AG20443 (cell line): Measurements from ENCODE around the gene TUBA4B.
"Not testable (repeated sequence)": the region's sequence is repeated elsewhere in the genome, so short reads cannot be mapped to it uniquely, and the experiment has no call there.

Experiments used
- DNase-seq: peaks from one replicate; pipeline ENCODE4 v3.0.0; 2012; ENCODE audit warnings: low spot score, mixed read lengths

The TUBA4B gene

DNA sequence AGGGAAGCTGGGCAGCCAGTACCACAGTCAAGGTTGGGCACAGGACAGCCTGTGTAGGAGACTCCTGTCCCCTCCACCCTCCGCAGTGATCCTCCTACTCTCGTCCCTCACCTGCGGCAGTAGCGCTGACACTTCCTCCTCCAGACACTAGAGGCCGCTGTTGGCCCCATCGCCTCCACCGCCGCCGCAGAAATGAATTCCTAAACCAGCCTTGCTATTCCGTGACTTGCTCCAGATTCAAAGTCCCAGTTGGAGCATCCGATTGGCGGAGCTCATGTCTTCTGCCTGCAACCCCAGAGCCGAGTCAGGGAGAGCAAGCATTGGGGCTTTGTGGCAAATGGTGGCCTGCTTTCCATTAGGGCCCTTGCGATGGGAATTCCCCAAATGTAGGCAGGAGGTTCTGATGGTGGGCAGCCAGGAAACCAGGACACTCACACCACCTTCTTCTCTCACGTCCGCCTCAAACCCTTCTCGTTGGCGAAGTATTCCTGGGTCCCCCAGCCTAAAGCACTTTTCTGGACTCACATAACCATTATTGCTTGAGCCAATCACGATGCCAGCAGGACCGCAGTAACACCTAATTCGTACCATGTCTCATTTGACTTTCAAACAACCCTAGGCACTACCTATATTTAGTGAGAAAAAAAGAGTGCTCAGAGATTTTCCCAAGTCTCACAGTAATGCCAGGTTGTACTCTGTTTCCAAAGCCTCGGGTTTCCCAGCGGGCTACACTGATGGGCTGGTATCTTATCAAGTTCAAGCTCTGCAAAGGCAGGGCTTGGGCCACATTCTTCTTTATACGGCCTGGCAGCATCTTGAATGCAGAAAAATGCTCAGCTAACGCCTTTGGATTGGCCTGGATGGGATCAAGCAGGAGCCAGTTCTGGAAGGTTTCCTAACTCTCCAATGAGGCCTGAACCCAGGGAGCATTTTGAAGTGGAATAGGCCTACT, 24.9 kb downstream of the TUBA4B start:
- peak; percentile 79 for DNase-seq

GRCh38 chr2:219278655-219279150, 25.7 kb downstream of the TUBA4B start:
- no peak for DNase-seq

DNA sequence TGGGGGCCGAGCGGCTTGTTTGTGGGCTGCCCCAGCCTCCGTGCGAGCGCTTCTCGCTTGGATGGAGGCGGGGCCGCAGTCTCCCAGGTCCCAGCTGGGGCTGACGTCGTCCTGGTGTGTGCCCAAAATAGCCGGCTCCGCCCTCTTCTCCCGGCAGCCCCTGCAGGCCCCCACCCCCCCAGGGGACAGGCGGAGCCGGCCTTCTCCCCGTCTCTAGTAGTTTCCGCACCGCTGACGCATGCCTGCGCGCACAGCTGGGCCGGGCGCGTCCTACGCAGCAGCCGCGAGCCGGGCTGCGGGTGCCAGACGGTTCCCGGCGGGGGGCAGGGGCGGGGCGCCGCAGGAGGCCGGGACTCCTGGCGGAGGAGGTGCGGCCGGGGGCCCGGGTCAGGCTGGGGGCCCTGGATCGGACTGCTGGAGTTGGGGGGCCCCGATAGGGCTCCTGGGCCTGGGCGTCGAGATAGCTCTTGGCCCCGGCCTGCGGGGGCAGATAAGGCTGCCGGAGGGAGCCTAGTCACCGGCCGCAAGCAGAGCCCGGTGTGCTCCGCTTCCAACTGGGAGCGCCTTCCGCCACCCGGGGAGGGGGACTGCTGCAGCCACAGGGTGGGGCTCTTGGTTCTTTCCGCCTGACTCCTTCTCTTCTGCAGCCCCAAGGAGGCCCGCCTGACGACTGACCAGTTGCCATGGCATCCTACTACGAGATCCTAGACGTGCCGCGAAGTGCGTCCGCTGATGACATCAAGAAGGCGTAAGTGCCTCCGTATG, 26.3 kb downstream of the TUBA4B start, which contains the start of gene DNAJB2:
Gene DNAJB2 (plus strand): TSS at position 216 of the 765 bp plus-strand sequence. CDS start 468 bp downstream, at position 684.
- DNase-seq: peak; percentile 99

DNA sequence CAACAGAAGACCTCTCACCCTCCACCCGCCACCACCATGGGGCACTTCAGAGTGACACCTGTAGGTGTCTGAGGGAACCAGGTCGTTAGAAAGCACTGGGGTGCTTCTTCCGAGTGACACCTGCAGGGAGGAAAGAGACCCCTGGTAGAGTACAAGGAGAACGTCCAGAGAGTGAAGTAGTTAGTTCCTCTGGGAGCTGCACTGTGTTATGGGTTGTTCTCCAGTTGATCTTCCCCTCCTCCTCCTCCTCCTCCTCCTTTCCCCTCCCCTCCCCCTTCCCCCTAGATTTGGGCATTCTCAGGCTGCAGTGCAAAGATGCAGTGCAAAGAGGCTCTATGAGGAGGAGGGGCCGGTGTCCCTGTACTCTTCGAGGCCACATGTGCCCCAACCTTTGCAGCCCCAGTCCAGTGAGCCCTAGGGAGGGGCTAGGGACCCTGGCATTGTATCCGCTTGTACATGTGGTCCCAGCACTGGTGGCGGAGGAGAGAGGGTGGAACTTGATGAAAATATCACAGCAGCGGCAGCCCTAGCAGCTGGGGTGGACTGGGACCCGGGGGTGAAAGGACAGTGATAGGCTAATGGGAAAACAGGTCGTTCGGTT, 27.0 kb downstream of the TUBA4B start:
- DNase-seq: no peak

DNA sequence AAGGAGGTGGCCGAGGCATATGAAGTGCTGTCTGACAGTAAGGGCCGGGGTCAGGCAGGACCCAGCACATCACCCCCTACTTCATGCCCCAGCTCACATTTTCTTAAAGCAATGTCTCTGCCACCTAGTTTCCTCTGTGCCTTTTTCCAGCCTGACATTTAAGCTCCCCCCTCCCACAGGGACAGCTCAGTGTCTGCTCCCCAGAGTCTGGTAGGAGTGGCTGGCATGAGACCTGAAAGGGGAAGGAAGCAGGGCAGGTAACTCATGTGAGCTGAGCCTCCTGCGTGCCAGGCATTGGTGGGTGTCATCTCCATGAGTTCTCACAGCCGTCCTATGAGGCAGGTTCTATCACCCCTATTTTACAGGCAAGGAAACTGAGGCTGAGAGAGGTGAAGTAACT, 27.6 kb downstream of the TUBA4B start:
- DNase-seq: no peak

GRCh38 chr2:219281588-219281987, 28.5 kb downstream of the TUBA4B start:
- DNase-seq: no peak

DNA sequence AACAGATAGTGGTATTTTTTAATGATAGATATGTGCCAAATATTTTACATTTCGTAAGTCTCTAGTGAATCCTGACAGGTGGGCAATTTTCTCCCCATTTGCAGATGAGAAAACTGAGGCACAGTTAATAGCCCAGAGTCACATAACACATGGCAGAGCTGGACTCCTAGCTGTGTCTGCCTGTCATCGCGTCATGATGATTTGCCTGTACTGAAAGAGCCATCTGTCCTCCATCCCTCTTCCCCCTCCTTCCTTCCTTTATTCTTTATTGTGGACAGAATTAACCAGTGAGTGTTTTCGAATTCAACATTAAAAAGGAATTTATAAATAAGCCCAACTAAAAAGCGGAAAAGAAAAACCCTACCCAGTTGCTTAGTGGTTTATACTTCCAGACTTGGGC, 29.3 kb downstream of the TUBA4B start:
- DNase-seq: no peak

GRCh38 chr2:219282943-219283581, 30.0 kb downstream of the TUBA4B start:
- no peak for DNase-seq

GRCh38 chr2:219284501-219285372, 31.7 kb downstream of the TUBA4B start:
- no peak for DNase-seq

GRCh38 chr2:219285373-219285735, 32.3 kb downstream of the TUBA4B start:
- DNase-seq: no peak

GRCh38 chr2:219285894-219286425, 32.9 kb downstream of the TUBA4B start:
- peak; percentile 77 for DNase-seq

DNA sequence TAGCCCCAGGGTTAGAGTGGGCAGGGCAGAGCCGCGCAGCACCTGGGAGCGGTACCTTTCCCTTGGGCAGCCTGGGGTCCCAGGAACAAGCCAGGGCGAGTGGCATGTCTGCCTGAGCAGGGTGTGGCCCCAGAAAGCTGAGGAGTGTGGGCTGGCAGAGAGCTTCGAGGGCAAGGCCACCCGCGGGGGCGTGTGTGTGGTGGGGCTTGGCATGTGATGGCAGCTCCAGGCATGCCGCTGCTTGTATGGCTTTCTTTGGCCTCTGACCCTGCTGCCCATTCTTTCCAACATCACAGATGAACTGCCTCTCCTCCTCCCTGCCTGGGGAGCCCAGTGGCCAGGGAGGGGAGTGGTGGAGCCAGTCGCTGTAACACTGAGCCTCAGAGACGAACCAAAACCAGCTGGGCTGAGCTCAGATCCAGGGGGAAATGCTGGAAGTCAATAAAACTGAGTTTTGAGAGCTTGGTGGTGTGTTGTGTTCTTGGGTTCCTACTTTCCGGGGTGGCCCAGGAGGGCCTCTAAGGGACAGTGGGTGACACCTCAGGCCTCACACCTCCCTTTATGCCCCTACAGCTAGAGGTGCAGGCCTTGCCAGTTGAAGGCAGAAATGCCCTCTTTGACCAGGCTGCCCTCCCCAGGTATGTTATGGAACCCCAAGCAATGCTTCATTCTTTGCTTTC, 33.5 kb downstream of the TUBA4B start:
- no peak for DNase-seq

DNA sequence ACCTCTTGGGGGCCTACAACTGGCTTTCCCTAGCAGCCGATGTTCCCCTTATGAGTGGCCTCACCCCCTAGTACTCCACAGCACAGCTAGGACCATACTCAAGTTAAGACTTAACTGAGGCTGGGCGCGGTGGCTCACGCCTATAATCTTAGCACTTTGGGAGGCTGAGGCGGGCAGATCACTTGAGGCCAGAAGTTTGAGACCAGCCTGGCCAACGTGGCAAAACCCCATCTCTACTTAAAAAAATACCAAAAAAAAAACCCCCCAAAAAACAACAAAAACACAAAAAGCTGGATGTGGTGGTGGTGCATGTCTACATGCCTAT, 34.0 kb downstream of the TUBA4B start:
- DNase-seq: not testable (repeated sequence)

DNA sequence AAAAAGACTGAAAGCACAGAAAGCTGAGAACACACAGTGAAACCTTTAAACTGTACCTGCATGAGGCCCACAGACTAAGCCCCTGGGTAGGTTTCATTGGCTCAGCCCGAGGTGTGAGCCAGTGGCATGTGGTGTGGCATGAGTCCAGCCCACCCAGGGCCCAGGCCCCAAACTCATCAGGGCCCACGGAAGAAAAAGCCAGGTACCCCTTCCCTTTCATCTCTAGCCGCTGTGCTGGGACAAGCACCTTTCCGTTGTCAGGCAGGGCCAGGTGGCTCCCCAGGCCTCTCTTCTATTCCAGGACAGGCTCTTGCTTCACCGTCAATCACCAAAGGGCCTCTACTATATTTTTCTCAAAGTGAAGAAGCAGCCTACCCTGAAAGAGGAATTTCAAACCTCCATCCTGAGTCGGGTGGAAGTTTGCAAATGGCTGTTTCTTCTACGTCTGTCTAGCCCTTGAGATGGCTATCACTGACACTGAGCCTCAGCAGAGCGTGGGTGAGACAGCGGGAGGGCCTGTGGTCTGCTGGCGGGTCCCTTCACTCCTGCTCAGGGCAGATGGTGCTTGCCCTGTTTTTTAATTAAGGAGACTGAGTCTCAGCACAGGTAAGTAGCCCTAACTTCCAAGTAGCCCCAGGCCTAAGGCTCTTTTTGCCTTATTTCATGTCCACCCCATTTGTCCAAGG, 34.7 kb downstream of the TUBA4B start:
- DNase-seq: no peak

GRCh38 chr2:219289195-219289536, 36.1 kb downstream of the TUBA4B start:
- DNase-seq: no peak

GRCh38 chr2:219289537-219290361, 36.7 kb downstream of the TUBA4B start:
- peak; percentile 90 for DNase-seq

DNA sequence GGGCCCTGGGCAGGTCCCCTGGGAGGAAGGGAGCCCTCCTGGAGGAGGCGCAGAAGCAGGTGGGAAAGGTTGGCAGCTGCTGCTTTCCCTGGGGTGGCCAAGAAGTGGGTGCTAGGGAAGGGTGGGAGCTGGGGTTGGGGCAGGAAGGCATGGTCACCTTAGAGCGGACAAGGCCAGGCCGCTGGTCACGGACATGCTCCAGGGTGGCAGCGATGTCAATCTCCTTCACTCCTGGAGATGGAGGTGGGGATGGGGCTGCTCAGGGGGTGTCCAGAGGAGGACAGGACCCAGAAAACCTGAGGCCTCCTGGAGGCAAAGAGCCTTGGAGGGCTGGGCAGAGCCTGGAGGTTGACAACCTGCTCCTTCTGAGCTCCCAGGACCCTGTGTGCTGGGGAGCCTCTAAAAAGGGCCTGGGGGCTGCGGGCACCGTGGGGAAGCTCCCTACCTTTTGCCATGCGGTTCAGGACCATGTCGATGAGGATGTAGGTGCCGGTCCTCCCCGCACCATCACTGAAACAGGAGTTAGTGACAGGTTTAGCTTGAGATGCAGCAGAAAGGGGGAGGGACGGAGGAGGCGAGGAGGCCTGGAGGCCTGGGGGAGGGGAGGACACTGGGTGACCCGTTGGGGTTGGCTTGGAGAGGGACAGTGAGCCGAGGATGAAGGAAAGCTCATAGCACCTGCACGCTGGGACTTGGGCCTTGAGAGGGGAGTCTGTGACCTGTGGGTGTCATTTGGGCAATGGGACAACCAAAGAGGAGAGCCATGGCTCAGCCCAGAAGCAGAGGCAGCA, 37.5 kb downstream of the TUBA4B start:
- DNase-seq: no peak

GRCh38 chr2:219291394-219291793, 38.4 kb downstream of the TUBA4B start:
- DNase-seq: no peak
